HepG2 (cell line): ENCODE measurements around the gene GNAS.

Experiments used
- AKAP8 ChIP-seq: sonication (generic); formaldehyde crosslinking; IDR thresholded peaks from 2 replicates; pipeline ENCODE4 v1.5.1; 2020; ENCODE audit warnings: mild to moderate bottlenecking, missing genetic modification reagents
- CENPBD1 ChIP-seq: sonication (generic); formaldehyde crosslinking; IDR thresholded peaks from 2 replicates; pipeline ENCODE4 v1.8.0; 2022; ENCODE audit warnings: missing genetic modification reagents, low read depth, mild to moderate bottlenecking, borderline replicate concordance
- CENPX ChIP-seq: sonication (generic); formaldehyde crosslinking; IDR thresholded peaks from 2 replicates; pipeline ENCODE4 v1.9.0; 2021; ENCODE audit warnings: mild to moderate bottlenecking, missing genetic modification reagents, moderate library complexity
- CTCF ChIP-seq: sonication (generic); formaldehyde crosslinking; IDR thresholded peaks from 2 replicates; pipeline ENCODE4 v1.5.0; 2020; ENCODE audit warnings: mild to moderate bottlenecking, missing genetic modification reagents, moderate library complexity
- HDAC6 ChIP-seq: fragments of 200-600 bp; sonication (generic); IDR thresholded peaks from 2 replicates; pipeline ENCODE4 v1.7.0; 2017; ENCODE audit warnings: mild to moderate bottlenecking, antibody characterized with exemption, low read length, low read depth
- KLF16 ChIP-seq, 2 experiments: sonication (generic) in 1 of 2; formaldehyde crosslinking in 1 of 2; IDR thresholded peaks; 2 replicates each; pipeline versions ENCODE4 v1.6.1 to v1.8.0; 2016 to 2023; ENCODE audit warnings: missing genetic modification reagents in 2 of 2, missing compliant biosample characterization in 1 of 2
- YEATS2 ChIP-seq: sonication (generic); formaldehyde crosslinking; IDR thresholded peaks from 2 replicates; pipeline ENCODE4 v1.4.0; 2020; ENCODE audit warnings: missing genetic modification reagents, borderline replicate concordance
- ZBTB10 ChIP-seq: sonication (generic); formaldehyde crosslinking; IDR thresholded peaks from 2 replicates; pipeline ENCODE4 v1.4.0; 2020; ENCODE audit warnings: missing genetic modification reagents, borderline replicate concordance
- ZNF549 ChIP-seq: sonication (generic); formaldehyde crosslinking; IDR thresholded peaks from 2 replicates; pipeline ENCODE4 v1.5.0; 2020; ENCODE audit warnings: missing genetic modification reagents
- ZNF777 ChIP-seq: sonication (generic); formaldehyde crosslinking; IDR thresholded peaks from 2 replicates; pipeline ENCODE4 v1.4.0; 2020; ENCODE audit warnings: missing genetic modification reagents
- ZNF841 ChIP-seq: sonication (generic); formaldehyde crosslinking; IDR thresholded peaks from 2 replicates; pipeline ENCODE4 v1.8.1; 2023; ENCODE audit warnings: missing genetic modification reagents, borderline replicate concordance
- TF ChIP-seq, protein P1 (sequence below): sonication (generic); formaldehyde crosslinking; IDR thresholded peaks from 2 replicates; pipeline ENCODE4 v1.4.0; 2020; ENCODE audit warnings: mild to moderate bottlenecking, missing genetic modification reagents
- TF ChIP-seq, protein P2 (sequence below): sonication (generic); formaldehyde crosslinking; conservative IDR thresholded peaks from 2 replicates; pipeline ENCODE4 v1.4.0; 2020; ENCODE audit warnings: missing genetic modification reagents

DNA sequence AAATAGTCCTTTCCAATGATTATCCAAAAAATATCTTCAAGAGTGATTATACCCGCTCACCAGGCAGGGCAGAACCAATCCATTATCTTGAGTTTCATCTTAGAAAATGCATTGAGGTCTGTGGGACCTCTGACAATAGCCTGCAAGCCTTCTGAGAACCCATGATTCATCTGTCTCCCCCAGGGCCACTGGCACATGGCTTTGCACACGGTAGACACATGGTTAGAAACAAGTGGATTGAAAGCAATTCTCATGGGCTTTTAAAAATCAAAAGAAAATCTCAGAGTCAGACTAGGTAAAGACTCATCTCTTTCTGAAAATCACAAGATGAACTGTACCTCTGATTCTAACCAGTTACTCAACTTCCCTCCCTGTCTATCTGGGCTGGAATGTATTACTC is 17.3 kb upstream of the GNAS start:
- TF ChIP-seq ZNF777 (CRISPR knock-in tag) (no peak), CENPX (CRISPR knock-in tag) (no peak), HDAC6 (no peak), ZNF549 (CRISPR knock-in tag) (no peak), ZBTB10 (CRISPR knock-in tag) (no peak), KLF16 (CRISPR knock-in tag; IDR thresholded peaks at IDR 0.05) (no peak), CTCF (no peak), AKAP8 (CRISPR knock-in tag) (no peak), CENPBD1 (CRISPR knock-in tag) (no peak), ZNF841 (no peak), YEATS2 (CRISPR knock-in tag) (no peak)
- TF ChIP-seq, protein P1, sequence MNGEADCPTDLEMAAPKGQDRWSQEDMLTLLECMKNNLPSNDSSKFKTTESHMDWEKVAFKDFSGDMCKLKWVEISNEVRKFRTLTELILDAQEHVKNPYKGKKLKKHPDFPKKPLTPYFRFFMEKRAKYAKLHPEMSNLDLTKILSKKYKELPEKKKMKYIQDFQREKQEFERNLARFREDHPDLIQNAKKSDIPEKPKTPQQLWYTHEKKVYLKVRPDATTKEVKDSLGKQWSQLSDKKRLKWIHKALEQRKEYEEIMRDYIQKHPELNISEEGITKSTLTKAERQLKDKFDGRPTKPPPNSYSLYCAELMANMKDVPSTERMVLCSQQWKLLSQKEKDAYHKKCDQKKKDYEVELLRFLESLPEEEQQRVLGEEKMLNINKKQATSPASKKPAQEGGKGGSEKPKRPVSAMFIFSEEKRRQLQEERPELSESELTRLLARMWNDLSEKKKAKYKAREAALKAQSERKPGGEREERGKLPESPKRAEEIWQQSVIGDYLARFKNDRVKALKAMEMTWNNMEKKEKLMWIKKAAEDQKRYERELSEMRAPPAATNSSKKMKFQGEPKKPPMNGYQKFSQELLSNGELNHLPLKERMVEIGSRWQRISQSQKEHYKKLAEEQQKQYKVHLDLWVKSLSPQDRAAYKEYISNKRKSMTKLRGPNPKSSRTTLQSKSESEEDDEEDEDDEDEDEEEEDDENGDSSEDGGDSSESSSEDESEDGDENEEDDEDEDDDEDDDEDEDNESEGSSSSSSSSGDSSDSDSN (CRISPR knock-in tag) = no peak
- TF ChIP-seq, protein P2, sequence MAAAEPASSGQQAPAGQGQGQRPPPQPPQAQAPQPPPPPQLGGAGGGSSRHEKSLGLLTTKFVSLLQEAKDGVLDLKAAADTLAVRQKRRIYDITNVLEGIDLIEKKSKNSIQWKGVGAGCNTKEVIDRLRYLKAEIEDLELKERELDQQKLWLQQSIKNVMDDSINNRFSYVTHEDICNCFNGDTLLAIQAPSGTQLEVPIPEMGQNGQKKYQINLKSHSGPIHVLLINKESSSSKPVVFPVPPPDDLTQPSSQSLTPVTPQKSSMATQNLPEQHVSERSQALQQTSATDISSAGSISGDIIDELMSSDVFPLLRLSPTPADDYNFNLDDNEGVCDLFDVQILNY (CRISPR knock-in tag) = no peak
